ENCODE measurements around the gene IL10RA.
"Not testable (repeated sequence)": the region's sequence is repeated elsewhere in the genome, so short reads cannot be mapped to it uniquely, and the experiment has no call there.

Gene IL10RA

DNA sequence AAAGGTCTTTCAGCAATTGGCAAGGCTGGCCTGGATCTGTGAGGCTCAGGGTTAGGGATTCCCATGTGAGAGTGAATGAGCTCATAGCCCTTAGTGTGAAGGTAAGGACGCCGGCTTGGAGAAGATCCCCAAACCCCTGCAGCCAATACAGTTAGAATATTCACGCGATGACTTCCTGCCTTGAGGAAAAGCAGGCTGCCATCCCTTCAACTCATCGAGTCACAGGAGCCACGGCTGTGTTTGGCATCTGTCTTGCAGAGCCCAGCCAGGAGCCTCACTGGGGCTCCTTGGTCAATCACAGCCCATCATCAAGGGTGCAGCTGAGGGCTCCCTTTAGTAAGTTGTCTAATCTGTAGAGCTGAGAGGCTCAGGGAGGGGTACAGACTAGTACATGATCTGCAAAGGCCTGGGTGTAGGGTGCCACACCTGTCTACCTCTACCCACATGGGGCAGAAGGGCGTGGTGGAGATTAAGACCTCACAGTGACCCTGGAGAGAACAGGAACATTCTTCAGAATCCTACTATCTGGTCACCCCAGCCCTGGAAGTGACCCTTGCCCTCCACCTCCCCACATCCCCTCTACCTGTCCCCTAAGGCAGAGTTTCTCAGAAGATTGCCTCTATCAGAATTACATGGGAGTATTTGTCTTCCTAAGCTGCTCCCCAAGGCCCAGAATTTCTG, 18.5 kb downstream of the IL10RA start:
- Histone ChIP-seq H3K4me3 (ENCODE audit: insufficient read length, low read depth) (no peak overlapping the region), H3K9me3 (ENCODE audit: insufficient read depth, low read length) (peaks cover 6% of the 10 kb centered on the region; the same call in 1 of the 2 replicates), H3K36me3 (ENCODE audit: insufficient read depth, insufficient read length, low read length) (no peaks in the 10 kb centered on the region), H3K9ac (ENCODE audit: insufficient read length, low read depth) (no peak overlapping the region), H3K4me1 (ENCODE audit: insufficient read depth, insufficient read length) (peaks cover 2% of the 10 kb centered on the region), H3K27me3 (ENCODE audit: insufficient read depth, insufficient read length) (peaks cover under 1% of the 10 kb centered on the region)
- no peak for DNase-seq (ENCODE audit: low read depth, low spot score)
- TF ChIP-seq SUZ12 (IDR thresholded peaks at IDR 0.05; ENCODE audit: extremely low read depth, insufficient read depth, insufficient read length): no peak
- no peak for TF ChIP-seq YY1 (IDR thresholded peaks at IDR 0.05; ENCODE audit: insufficient read depth, insufficient read length)
- no peak for TF ChIP-seq ZNF274 (IDR thresholded peaks at IDR 0.05; ENCODE audit: low read depth, low read length)

DNA sequence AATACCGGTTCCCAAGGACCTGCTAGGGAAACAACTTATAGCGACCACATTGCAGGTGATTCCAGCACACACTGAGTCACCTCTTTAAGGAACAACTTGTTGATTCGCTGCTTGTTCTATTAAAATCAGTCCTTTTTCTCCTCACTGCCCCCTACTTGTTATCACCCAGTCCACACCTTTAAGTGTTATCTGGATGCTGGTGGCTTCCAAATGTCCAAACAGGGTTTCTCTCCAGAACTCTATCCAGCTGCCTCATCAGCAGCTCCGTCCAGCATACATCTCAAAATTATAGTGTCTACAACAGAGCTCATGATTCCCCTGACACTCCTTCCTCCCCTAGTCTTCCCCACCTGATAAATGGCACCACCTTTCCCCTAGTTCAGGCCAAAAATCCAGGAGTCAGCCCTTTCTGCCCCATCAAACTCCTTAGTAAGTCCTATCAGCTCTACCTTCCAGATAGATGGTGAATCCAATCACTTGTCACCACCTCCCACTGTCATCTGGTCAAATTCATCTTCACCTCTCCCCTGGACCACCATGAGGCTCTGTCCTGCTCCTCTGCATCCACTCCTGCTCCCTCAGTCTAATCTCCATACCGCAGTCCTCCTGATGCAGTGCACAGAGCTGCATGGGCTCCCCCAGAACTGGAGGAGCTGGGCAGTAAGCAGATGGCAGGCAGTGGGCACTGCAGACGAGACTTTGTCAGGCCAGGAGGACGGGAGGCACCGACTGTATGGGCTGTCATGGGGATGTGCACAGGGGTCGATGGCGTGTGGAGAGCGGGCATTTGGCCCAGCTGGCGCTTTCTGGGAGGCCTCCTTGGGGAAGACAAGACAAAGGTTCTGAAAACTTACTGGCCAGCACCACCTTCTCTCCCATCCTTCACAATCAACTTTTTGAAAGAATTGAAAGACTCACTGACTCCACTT, 19.3 kb downstream of the IL10RA start:
- Histone ChIP-seq H3K9ac (ENCODE audit: insufficient read length, low read depth) (no peak overlapping the region), H3K36me3 (ENCODE audit: insufficient read depth, insufficient read length, low read length) (no peaks in the 10 kb centered on the region), H3K9me3 (ENCODE audit: insufficient read depth, low read length) (peaks cover 6% of the 10 kb centered on the region; the same call in 1 of the 2 replicates), H3K27me3 (ENCODE audit: insufficient read depth, insufficient read length) (peaks cover 5% of the 10 kb centered on the region), H3K4me1 (ENCODE audit: insufficient read depth, insufficient read length) (peaks cover 2% of the 10 kb centered on the region), H3K4me3 (ENCODE audit: insufficient read length, low read depth) (no peak overlapping the region)
- no peak for DNase-seq (ENCODE audit: low read depth, low spot score)
- no peak for TF ChIP-seq ZNF274 (IDR thresholded peaks at IDR 0.05; ENCODE audit: low read depth, low read length)
- no peak for TF ChIP-seq YY1 (IDR thresholded peaks at IDR 0.05; ENCODE audit: insufficient read depth, insufficient read length)
- no peak for TF ChIP-seq SUZ12 (IDR thresholded peaks at IDR 0.05; ENCODE audit: extremely low read depth, insufficient read depth, insufficient read length)

DNA sequence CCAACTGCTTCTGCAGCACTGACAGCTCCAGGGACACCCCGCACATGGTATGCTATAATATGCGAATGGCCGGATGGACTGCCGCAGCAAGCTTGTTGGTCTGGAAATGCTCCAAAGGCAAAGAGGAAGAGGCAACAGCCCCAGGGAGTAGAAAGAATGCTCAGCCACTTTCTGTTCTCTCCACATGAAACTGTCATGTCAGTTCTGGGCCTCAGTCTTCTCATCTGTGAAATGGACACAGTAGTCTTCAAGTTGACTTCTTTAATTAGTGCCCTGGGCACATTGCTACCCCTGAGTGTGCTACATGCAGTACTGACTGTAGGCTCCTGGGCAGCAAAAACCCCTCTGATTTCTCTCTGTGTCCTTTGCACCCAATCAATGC, 19.9 kb downstream of the IL10RA start:
- Histone ChIP-seq H3K9ac (ENCODE audit: insufficient read length, low read depth) (no peak overlapping the region), H3K27me3 (ENCODE audit: insufficient read depth, insufficient read length) (peaks cover 5% of the 10 kb centered on the region), H3K9me3 (ENCODE audit: insufficient read depth, low read length) (peaks cover 6% of the 10 kb centered on the region; the same call in 1 of the 2 replicates), H3K4me3 (ENCODE audit: insufficient read length, low read depth) (no peak overlapping the region), H3K36me3 (ENCODE audit: insufficient read depth, insufficient read length, low read length) (no peaks in the 10 kb centered on the region), H3K4me1 (ENCODE audit: insufficient read depth, insufficient read length) (peaks cover 2% of the 10 kb centered on the region)
- DNase-seq (ENCODE audit: low read depth, low spot score): no peak
- TF ChIP-seq ZNF274 (IDR thresholded peaks at IDR 0.05; ENCODE audit: low read depth, low read length): no peak
- no peak for TF ChIP-seq YY1 (IDR thresholded peaks at IDR 0.05; ENCODE audit: insufficient read depth, insufficient read length)
- TF ChIP-seq SUZ12 (IDR thresholded peaks at IDR 0.05; ENCODE audit: extremely low read depth, insufficient read depth, insufficient read length): no peak

DNA sequence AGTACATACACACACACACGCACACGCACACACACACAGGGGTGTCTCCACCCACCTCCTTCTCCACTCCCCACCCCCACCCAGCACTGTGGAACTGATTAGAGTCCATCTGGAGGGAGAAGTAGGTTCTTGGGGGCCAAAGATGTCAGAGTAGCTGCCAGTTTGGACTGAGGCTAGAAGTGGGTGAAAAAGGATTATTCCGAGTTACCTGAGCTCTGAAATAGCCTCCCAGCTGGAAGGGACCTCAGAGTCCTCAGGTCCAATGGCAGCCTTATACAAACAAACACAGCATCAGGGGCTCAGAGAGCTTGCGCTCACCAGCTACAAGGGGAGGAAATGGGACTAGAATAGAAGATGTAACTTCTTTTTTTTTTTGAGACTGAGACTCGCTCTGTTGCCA, 20.8 kb downstream of the IL10RA start:
- peaks cover 2% of the 10 kb centered on the region for H3K4me1 ChIP-seq (ENCODE audit: insufficient read depth, insufficient read length)
- no peak for DNase-seq (ENCODE audit: low read depth, low spot score)
- H3K27me3 ChIP-seq (ENCODE audit: insufficient read depth, insufficient read length): peaks cover 5% of the 10 kb centered on the region
- H3K36me3 ChIP-seq (ENCODE audit: insufficient read depth, insufficient read length, low read length): no peaks in the 10 kb centered on the region
- no peak for TF ChIP-seq ZNF274 (IDR thresholded peaks at IDR 0.05; ENCODE audit: low read depth, low read length)
- TF ChIP-seq SUZ12 (IDR thresholded peaks at IDR 0.05; ENCODE audit: extremely low read depth, insufficient read depth, insufficient read length): no peak
- TF ChIP-seq YY1 (IDR thresholded peaks at IDR 0.05; ENCODE audit: insufficient read depth, insufficient read length): no peak
- H3K9me3 ChIP-seq (ENCODE audit: insufficient read depth, low read length): peaks cover 6% of the 10 kb centered on the region; the same call in 1 of the 2 replicates
- no peak overlapping the region for H3K9ac ChIP-seq (ENCODE audit: insufficient read length, low read depth)
- H3K4me3 ChIP-seq (ENCODE audit: insufficient read length, low read depth): no peak overlapping the region

DNA sequence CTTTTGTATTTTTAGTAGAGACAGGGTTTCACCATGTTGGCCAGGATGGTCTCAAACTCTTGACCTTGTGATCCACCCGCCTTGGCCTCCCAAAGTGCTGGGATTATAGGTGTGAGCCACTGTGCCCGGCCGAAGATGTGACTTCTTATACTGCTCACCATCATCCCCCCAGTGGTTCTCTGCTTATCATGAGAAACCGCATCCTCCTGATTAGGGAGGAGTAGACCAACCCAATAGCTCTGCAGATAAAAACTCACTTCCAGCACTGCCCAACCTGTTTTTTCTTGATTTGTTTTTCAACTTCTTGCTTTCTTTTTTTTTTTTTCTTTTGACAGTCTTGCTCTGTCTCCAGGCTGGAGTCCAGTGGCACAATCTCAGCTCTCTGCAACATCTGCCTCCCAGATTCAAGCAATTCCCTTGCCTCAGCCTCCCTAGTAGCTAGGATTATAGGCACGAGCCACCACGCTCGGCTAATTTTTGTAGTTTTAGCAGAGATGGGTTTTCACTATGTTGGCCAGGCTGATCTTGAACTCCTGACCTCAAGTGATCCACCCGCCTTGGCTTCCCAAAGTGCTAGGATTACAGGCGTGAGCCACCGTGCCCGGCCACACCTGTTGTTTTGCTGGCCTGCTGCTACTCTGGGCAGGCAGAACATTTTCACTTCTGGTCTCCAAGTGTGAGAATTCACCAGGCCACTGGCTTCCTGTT, 21.5 kb downstream of the IL10RA start:
- not testable (repeated sequence) for H3K9ac ChIP-seq (ENCODE audit: insufficient read length, low read depth); H3K36me3 ChIP-seq (ENCODE audit: insufficient read depth, insufficient read length, low read length)

DNA sequence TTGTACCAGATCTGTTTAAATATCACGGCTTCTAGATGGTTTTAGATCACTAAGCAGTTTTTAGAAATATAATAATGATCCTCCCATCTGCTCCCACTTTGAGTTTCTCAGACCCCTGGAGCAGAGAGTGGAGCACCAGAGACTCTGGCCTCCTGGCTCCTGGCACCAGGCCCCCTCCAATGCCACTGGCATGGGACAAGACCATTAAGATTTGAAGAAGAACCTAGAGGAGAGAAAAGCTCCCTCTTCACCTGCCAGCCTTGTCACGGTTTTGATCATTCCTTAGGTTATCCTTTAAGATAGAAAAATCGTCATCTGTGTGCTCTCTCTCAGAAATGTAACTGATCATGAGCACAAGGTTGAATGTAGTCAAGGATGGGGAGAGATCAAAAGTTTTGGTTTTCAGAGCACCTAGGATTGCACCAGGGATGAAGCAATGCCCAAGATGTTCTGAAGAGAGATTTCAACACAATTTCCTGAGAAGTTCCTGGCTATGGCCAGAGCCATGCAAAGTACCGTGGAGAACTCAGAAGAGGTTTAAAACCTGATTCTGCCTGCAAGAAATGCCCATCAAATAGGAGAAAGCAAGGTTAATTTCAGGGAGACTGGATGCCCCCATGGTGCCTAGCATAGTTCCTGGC, 22.2 kb downstream of the IL10RA start:
- H3K4me1 ChIP-seq (ENCODE audit: insufficient read depth, insufficient read length): no peaks in the 10 kb centered on the region
- peaks cover 5% of the 10 kb centered on the region for H3K27me3 ChIP-seq (ENCODE audit: insufficient read depth, insufficient read length)
- no peak overlapping the region for H3K9ac ChIP-seq (ENCODE audit: insufficient read length, low read depth)
- no peaks in the 10 kb centered on the region for H3K36me3 ChIP-seq (ENCODE audit: insufficient read depth, insufficient read length, low read length)
- H3K4me3 ChIP-seq (ENCODE audit: insufficient read length, low read depth): no peak overlapping the region
- DNase-seq (ENCODE audit: low read depth, low spot score): no peak
- TF ChIP-seq YY1 (IDR thresholded peaks at IDR 0.05; ENCODE audit: insufficient read depth, insufficient read length) (no peak), SUZ12 (IDR thresholded peaks at IDR 0.05; ENCODE audit: extremely low read depth, insufficient read depth, insufficient read length) (no peak)
- peaks cover 6% of the 10 kb centered on the region; the same call in 1 of the 2 replicates for H3K9me3 ChIP-seq (ENCODE audit: insufficient read depth, low read length)

More for the DNA sequence above, 21.5 kb downstream of the IL10RA start:
- H3K27me3 ChIP-seq (ENCODE audit: insufficient read depth, insufficient read length); H3K9me3 ChIP-seq (ENCODE audit: insufficient read depth, low read length); DNase-seq (ENCODE audit: low read depth, low spot score); H3K4me1 ChIP-seq (ENCODE audit: insufficient read depth, insufficient read length); H3K4me3 ChIP-seq (ENCODE audit: insufficient read length, low read depth): not testable (repeated sequence)
